Activated CD4-positive, alpha-beta T cell treated with anti-CD3 and anti-CD28 coated beads, Interleukin-2, amount 10 ng/mL, durations not matched to agents 24 days and 14 days (primary cell): ENCODE results near the gene RPL36AL. TPM values are rescaled to one million over a fixed set of nuclear protein-coding genes. Genes with fewer than 3 reads are reported as not detected.

Experiments used
- DNase-seq: peaks from one replicate; pipeline ENCODE4 v3.0.0; 2022
- H3K27ac Mint-ChIP-seq: one replicate; pipeline ENCODE4 v1.8.0; 2022; ENCODE audit warnings: mild to moderate bottlenecking, mixed read lengths
- H3K27me3 Mint-ChIP-seq: one replicate; pipeline ENCODE4 v1.8.0; 2022; ENCODE audit warnings: mixed read lengths
- H3K36me3 Mint-ChIP-seq: one replicate; pipeline ENCODE4 v1.8.0; 2022; ENCODE audit warnings: low read depth, mild to moderate bottlenecking, mixed read lengths
- H3K4me1 Mint-ChIP-seq: one replicate; pipeline ENCODE4 v1.8.0; 2021; ENCODE audit warnings: mixed read lengths
- H3K4me3 Mint-ChIP-seq: one replicate; pipeline ENCODE4 v1.8.0; 2022; ENCODE audit warnings: mild to moderate bottlenecking, moderate library complexity, mixed read lengths
- H3K9me3 Mint-ChIP-seq: one replicate; pipeline ENCODE4 v1.8.0; 2021; ENCODE audit warnings: mixed read lengths
- intact Hi-C: fragments of 100-400 bp; cut with micrococcal nuclease; formaldehyde crosslinking; loops from one replicate; pipeline ENCODE4 v1.15.1; 2023
- total RNA-seq: library from RNA; stranded (reverse); gene quantifications from 2 replicates; pipeline ENCODE4 v1.2.3, GENCODE V29; 2022

Gene RPL36AL
- total RNA-seq, 1 donor from 2014 or later, result 221 TPM

DNA sequence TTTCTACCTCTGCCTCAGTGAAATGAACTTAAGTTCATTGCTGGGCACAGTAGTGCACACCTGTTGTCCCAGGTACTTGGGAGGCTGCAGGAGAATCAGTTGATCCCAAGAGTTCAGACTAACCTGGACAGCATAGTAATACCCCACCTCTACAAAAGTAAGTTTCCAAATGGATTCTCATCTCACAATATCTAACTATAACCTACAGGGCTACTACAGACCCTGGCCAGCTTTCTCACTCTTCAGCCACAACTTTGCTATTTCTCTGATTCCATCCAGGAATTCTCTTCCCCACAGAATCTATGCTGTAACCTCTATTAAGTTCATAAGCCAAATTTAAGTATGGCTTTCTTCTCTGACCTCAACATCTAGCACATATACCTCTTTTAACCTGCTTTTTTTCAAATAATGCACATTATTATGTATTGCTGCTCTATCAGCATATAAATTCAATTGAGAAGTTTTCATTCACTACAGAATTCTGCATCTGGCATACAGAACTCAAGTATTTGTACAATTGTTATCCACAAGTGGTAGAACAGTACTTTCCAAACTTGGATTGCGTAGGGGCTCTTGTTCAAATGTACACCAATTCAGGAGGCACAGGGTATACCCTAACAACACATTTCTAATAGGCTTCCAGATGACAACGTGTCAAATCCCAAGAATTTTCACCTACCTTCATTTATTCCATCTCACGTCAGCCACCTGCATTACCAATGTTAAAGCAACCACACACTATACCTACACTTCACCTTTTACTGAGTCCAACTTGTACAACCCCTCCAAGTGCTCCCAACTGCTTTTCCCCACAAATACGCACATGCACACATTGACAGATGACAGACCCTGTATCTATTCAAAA lies 38.1 kb downstream of the RPL36AL start:
- Mint-ChIP-seq H3K27me3 (peaks cover 3% of the 10 kb centered on the region), H3K36me3 (peaks cover 71% of the 10 kb centered on the region), H3K4me1 (peaks cover 46% of the 10 kb centered on the region), H3K4me3 (peak overlapping the region; percentile 4), H3K27ac (no peak overlapping the region), H3K9me3 (no peaks in the 10 kb centered on the region)
- intact Hi-C loops, result loop anchor here (10.0 kb wide), 1 partner anchor 1512 kb away; the partner anchor contains the start of gene TRIM9
- DNase-seq, result no peak

DNA sequence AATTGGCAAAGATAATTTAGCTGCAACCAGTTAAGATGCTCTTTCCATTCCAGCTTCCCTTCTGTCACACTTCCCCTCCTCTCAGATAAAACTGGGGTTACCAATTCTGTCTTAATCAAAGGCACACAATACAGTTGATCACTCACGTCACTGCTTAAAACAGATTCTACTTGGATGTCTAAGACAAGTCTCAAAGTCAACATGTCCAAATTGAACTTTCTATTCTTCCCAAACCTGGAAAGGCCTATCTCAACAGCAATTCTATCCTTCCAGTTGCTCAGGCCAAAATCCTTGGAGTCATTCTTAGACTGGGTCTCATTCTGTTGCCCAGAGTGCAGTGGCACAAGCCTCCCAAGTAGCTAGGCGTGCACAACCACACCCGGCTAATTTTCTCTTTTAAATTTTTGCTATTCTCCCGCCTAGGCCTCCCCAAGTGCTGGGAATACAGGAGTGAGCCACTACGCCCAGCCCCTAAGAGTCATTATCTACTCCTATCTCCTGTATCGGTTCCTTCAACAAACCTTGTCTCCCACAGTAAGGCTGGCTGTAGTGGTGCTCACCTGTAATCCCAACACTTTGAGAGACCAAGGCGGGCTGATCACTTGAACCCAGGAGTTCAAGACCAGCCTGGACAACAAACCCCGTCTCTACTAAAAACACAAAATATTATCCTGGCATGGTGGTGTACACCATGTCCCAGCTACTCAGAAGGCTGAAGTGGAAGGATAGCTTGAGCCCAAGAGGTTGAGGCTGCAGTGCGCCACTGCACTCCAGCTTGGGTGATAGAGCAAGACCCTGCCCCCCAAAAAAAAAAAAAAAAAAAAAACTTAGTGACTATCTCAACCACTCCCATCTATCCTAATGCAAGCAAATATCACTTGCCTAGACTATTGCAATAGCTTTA lies 39.0 kb downstream of the RPL36AL start:
- peak overlapping the region; percentile 30 for H3K27ac Mint-ChIP-seq
- intact Hi-C loops, result loop anchor here (10.0 kb wide), 1 partner anchor 1513 kb away; the partner anchor contains the start of gene TRIM9
- no peak for DNase-seq
- peaks cover 3% of the 10 kb centered on the region for H3K27me3 Mint-ChIP-seq
- peak overlapping the region; percentile 4 for H3K4me3 Mint-ChIP-seq
- peaks cover 78% of the 10 kb centered on the region for H3K36me3 Mint-ChIP-seq
- no peaks in the 10 kb centered on the region for H3K9me3 Mint-ChIP-seq
- H3K4me1 Mint-ChIP-seq, result peaks cover 47% of the 10 kb centered on the region

GRCh38 chr14:49579841-49580240 lies 40.6 kb downstream of the RPL36AL start:
- no peak for DNase-seq
- peak overlapping the region; percentile 2 for H3K27ac Mint-ChIP-seq
- H3K4me3 Mint-ChIP-seq, result no peak overlapping the region
- peaks cover 44% of the 10 kb centered on the region for H3K4me1 Mint-ChIP-seq
- intact Hi-C loops, result loop anchor here (10.0 kb wide), 1 partner anchor 1515 kb away; the partner anchor contains the start of gene TRIM9
- no peaks in the 10 kb centered on the region for H3K27me3 Mint-ChIP-seq
- H3K9me3 Mint-ChIP-seq, result no peaks in the 10 kb centered on the region
- H3K36me3 Mint-ChIP-seq, result peaks cover 70% of the 10 kb centered on the region

DNA sequence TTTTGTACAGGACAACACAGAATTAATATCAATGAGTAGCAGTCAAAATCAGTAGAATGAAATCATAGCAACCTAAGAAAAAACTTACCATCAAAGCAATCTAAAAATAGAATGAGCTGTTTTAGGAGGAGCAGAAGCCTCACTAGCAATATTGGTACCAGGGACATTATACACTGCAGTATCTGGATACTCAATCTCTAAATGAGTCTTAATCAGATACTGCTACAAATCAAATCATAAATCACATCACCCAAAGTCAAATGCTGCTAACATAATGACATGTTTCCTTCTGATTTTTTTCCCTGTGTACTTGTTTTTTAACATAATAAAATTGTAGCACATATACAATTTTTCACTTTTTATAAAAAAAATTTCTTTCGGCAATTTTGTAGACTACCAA lies 42.3 kb downstream of the RPL36AL start:
- H3K27ac Mint-ChIP-seq, result no peak overlapping the region
- H3K4me1 Mint-ChIP-seq, result peaks cover 39% of the 10 kb centered on the region
- no peak for DNase-seq

DNA sequence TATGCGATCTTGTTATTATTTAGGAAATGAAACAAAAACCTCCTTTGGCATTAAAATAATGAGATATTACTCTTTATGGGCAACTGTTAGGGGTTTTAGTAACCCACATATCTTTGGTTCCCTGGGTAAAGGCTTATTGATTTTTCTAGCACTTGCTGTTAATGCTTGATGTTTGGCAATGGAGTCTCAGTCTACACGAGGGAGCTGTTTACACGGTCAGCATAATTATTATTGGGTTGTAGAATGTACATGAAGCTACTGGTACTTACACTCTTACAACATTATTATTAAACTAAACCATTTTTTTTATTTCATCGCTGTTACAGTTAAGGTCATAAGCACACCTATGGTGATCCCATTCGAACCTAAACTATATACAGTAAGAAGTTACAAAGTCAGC lies 46.4 kb downstream of the RPL36AL start:
- DNase-seq, result no peak
- Mint-ChIP-seq H3K27me3 (no peaks in the 10 kb centered on the region), H3K4me1 (peaks cover 15% of the 10 kb centered on the region), H3K9me3 (peaks cover 6% of the 10 kb centered on the region), H3K36me3 (peaks cover 63% of the 10 kb centered on the region), H3K27ac (no peak overlapping the region), H3K4me3 (no peak overlapping the region)
- intact Hi-C loops, result no loop called here

More for the DNA sequence above, 42.3 kb downstream of the RPL36AL start:
- Mint-ChIP-seq H3K27me3 (no peaks in the 10 kb centered on the region), H3K36me3 (peaks cover 69% of the 10 kb centered on the region), H3K9me3 (no peaks in the 10 kb centered on the region), H3K4me3 (no peak overlapping the region)
- intact Hi-C loops, result no loop called here

DNA sequence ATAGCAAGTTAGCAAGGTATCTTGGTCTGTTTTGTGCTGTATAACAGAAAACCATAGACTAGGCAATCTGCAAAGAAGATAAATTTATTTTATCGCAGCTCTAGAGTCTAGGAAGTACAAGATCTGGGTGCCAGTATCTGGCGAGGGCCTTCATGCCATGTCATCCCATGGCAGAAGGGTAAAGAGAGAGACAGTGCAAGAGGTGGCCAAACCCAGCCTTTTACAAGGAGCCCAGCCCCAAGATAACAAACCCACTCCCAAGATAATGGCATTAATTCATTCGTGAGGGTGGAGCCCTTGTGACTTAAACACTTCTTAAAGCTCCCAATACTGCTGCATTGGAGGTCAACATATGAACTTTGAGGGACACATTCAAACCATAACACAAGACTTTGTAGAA lies 51.1 kb downstream of the RPL36AL start:
- Mint-ChIP-seq H3K27ac (no peak overlapping the region), H3K4me1 (peaks cover 1% of the 10 kb centered on the region), H3K27me3 (no peaks in the 10 kb centered on the region), H3K4me3 (no peak overlapping the region), H3K9me3 (peaks cover 6% of the 10 kb centered on the region), H3K36me3 (peaks cover 32% of the 10 kb centered on the region)
- no peak for DNase-seq
- intact Hi-C loops, result no loop called here

Other genes with a start within 250 kb of the RPL36AL start
- 1,960 and 2,033 TPM in 2 replicates for gene RPS29, start 34.2 kb downstream of the RPL36AL start, total RNA-seq
- gene LRR1, start 21.7 kb downstream of the RPL36AL start, total RNA-seq, result 47.7 and 50.4 TPM in 2 replicates
- 45.6 and 48.5 TPM in 2 replicates for gene MGAT2, start 173 bp upstream of the RPL36AL start, total RNA-seq
- 12.3 and 12.5 TPM in 2 replicates for gene DNAAF2, start 14.6 kb upstream of the RPL36AL start, total RNA-seq
- 52.8 and 58.4 TPM in 2 replicates for gene POLE2, start 67.6 kb upstream of the RPL36AL start, total RNA-seq
- 0.95 and 0.96 TPM in 2 replicates for gene KLHDC1, start 72.5 kb upstream of the RPL36AL start, total RNA-seq
- gene KLHDC2, start 147.5 kb upstream of the RPL36AL start, total RNA-seq, result 24.6 and 28.0 TPM in 2 replicates
- 65.8 and 75.4 TPM in 2 replicates for gene NEMF, start 232.2 kb upstream of the RPL36AL start, total RNA-seq